ENCODE data around the gene HLA-DOB.
"Not testable (repeated sequence)": the region's sequence is repeated elsewhere in the genome, so short reads cannot be mapped to it uniquely, and the experiment has no call there.

Gene HLA-DOB

DNA sequence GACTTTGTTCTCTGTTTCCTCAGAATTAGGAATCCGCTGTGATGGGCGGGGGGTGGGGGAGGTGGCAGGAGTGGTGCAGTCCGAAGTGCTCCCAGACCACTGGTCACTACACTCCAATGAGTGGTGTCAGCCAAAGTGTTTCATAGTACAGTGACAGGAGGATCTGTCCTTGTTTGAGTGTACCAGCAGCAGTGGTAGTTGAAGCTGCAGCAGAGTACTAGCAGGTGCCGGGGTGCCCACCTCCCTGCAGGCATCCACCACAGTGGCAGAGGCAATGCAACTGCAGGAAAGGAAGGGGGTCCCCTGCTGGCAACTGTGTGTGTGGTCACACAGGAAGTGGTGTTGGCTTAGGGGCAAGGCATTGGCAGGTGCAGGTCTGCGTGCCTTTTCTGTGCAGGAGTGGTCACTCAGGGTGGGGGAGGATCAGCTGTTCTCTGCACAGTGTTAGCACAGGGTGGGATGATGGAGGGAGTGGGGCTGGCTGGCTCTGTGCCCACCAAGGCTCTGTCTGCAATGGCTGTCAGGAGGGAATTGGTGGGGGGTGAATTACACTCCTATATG, 9.7 kb downstream of the HLA-DOB start:
- DNase-seq = no peak

DNA sequence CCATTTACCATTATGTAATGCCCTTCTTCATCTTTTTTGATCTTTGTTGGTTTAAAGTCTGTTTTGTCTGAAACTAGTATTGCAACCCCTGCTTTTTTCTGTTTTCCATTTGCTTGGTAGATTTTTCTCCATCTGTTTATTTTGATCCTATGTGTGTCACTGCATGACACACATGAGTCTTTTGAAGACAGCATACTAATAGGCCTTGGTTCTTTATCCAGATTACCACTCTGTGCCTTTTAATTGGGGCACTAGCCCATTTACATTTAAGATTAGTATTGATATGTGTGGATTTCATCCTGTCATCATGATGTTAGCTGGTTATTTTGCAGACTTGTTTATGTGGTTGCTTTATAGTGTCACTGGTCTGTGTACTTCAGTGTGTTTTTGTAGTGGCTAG, 11.4 kb downstream of the HLA-DOB start:
- DNase-seq = not testable (repeated sequence)

DNA sequence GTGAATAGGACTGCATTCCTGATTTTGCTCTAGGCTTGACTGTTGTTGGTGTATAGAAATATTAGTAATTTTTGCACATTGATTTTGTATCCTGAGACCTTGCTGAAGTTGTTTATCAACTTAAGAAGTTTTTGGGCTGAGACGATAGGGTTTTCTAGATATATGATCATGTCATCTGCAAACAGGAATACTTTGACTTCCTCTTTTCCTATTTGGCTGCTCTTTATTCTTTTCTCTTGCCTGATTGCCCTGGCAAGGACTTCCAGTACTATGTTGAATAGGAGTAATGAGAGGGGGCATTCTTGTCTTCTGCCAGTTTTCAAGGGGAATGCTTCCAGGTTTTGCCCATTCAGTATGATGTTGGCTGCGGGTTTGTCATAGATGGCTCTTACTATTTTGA, 13.4 kb downstream of the HLA-DOB start:
- DNase-seq = no peak

DNA sequence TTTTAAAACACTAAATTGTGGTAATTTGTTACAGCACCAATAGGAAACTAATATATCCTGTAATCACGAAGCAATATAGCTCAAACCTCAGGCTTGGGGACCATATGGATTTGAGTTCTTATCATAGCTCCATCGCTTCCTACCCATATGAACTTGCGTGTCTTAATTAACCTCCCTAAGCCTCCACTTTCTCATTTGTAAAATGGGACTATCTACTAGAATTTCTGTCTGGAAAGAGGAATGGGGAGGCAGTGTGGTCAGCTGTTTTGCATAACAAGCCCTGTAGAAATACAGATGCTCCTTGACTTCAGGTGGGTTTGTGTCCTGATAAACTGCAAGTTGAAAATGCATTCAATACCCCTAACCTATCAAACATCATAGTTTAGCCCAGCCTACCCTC, 17.1 kb downstream of the HLA-DOB start:
- no peak for DNase-seq

DNA sequence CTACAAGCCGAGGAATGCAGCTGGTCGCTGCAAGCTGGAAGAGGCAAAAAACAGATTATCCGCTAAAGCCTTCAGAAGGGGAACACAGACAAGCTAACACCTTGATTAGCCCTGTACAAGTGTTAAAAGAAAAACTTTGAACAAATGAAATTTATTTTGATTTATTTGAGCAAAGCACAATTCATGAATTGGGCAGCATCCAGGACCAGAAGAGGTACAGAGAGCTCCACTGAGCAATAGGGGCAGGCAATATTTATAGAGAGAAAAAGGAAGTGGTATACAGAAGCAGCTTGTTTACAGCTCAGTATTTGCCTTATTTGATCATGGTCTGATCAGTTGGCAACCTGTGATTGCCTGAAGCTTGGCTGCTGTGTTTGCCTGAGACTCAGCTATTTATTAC, 17.6 kb downstream of the HLA-DOB start:
- no peak for DNase-seq

DNA sequence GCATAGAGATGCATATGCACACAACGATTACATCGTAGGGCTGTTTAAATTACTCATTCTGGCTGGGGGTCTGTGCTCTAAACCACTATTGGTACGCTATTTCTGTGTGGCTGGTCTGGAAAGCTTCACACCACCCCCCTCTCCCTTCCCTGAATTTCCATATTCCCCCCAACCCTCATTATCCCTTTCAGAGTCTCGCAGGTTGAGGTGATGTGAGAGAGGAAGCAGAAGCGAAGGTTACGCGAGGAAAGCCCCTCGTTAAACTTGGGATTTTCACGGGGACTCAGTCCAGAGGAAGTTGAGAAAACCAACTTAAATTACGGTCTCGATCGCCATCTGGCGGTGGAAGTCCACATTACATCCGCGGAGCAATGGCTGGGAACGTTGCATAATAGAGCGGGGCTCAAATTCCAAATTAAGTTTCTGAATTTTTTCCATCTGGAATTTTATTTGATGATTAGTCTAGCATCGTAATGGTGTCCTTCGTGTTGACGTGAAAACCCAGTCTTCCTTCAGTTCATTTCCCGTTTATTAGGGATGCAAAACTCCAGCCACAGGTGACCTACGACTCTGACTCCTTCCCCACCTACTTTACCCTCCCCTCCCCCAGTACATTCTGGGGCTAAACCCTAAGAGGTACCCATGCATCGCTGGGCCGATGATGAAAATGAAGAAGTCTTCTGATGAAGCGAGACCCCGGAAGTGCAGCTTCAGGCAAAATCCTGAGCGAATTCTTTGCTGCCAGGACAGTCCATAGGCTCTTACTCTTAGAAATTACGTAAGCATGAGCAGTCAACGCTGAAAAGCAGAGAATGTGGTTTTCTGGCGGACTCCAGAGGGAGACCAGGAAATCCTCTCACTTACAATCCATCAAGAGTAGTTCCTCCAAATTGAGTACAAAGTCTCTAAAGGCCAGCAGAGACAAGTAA, 19.7 kb downstream of the HLA-DOB start:
- DNase-seq = peak; percentile 57

DNA sequence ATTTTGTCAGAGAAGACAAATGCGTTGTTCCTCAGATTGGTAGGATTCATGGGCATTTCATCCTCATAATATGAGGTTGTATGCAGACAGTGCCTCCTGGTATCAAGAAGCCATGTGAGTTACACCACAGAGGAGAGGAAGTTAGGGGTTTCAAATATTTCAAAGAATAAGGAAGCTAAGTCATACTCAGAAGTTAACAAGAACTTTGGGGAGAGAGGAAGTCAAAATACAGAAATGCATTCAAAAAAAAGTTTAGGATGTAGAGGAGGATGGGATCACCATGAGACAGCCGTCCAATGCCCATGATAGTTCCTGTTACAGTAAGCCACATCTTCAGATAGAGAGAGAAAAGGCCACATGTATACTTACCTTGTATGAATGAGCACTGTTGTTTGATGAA, 22.3 kb downstream of the HLA-DOB start:
- DNase-seq = no peak

DNA sequence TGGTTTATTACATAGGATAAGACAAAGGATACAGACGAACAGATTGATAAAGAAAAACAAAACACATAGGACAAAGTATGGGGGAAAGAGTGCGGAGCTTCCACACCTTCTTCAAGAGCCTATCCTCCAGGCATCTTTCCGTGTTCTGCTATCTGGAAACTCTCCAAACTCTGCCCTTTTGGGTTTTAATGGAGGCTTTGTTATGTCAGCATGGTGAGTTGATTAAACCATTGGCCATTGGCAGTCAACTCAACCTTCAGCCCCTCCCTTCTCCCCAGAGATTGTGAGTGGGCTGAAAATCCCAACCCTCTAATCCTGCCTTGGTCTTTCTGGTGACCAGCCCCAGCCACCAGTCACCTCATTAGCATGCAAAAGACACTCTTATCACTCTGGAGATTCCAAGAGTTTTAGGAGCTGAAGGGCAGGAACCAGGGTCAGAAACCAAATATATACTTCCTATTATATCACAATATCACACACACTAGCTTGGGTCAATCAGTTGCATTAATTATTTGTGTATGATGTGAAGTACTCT, 23.8 kb downstream of the HLA-DOB start:
- no peak for DNase-seq

DNA sequence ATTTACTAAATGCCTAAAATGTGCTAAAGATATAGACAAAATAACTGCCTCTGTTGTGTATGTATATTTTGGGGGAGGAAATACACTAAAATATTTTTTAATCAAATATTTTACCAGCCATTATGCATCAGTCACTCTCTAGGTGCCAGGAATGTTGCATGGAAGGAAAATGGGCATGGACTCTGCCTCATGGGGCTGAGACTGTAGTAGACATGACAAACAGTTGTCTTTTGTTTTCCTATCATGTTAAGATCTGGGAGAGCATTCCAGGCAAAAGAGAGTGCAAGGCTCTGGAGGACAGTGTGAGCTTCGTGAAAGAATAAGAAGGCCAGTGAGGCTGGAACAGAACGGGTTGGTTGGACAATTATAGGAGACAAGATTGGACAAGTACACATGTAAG, 26.5 kb downstream of the HLA-DOB start:
- no peak for DNase-seq

DNA sequence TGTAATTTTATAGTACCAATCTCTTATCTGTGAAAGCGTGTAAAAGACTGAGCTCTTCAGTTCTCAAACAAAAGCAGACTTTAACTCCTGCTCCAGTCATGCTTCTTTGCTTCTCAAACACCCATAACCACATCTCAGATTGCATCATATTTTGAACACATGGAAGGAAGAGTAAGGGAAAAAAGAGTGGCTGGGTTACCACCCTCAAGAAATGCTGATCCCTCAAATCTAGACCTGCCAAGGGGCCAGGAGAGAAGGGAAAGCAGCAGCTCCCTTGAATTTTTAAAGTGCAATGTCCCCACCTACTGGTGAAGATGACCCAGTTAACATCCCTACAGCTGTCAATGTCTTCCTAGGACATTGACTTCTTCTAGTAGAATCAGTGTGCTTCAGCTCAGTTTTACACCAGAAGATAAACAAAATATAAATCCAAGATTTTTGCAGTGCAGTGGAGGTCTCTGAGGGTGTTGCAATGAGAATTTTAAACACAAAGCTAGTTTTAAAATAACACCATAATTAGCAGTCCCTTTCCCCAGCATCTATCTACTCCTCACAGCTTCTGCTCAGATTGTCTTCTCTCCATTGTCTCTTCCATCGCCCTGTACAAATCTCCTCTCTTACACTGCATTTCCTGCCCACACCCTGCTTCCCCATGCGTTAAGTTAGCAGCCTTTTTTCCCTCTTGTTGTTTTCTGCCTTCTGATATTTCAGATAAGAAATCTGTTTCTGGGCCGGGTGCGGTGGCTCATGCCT, 30.8 kb downstream of the HLA-DOB start:
- DNase-seq = peak; percentile 9

DNA sequence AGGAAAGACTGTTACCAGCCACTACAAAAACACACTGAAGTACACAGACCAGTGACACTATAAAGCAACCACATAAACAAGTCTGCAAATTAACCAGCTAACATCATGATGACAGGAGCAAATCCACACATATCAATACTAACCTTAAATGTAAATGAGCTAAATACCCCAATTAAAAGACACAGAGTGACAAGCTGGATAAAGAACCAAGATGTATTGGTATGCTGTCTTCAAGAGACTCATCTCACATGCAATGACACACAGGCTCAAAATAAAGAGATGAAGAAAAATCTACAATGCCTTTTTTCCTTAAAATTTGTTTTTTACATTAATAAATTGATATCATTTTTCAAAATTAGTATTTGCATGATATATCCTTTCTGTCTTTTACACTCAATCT, 33.9 kb downstream of the HLA-DOB start:
- not testable (repeated sequence) for DNase-seq

DNA sequence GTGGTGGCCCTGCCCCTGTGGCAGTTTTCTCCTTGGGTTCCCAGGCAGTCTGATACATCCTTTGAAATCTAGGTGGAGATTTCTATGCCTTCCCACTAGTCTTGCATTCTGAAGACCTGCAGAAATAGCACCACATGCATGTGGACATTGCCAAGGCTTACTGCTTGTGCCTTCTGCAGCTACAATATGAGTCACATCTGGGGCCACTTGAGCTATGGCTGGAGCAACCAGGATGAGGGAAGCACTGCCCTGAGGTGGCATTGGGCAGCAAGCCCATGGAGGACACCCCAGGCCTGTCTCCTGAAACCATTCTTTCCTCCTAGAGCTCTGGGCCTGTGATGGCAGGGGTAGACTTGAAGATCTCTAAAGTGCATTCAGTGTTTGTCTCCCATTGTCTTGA, 37.8 kb downstream of the HLA-DOB start:
- DNase-seq = no peak

DNA sequence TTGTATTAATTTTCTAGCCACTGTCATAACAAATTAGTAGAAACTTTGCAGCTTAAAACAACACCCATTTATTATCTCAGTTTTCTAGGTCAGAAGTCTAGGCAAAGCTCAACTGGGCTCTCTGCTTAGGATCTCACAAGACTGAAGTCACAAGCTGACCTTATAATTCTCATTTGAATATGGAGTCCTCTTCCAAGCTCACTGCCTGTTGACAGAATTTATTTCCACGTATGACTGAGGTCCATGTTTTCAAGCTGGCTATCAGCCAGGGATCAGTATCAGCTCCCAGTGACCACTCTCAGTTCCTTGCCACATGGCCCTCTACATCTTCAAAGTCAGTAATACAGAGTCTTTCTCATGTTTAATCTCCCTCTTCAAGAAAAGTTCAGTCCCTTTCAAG, 41.7 kb downstream of the HLA-DOB start:
- no peak for DNase-seq

DNA sequence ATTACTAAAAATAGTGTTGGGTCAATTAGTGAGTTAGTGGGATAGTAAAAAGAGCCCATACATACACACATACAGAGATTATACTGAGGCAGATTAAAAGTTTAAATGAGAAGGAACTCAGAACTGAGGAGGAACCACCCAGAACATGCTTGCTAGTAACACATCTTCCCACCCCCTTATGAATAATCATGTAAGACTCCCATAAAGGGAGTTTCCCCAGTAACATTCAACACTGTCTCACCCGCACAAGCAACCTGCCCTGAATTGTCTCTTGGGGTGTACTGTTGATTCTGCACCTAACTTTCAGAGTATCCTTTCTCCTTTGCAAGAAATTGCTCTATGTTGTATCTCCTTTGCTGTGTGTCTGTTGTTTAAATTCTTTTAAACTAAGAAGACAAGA, 42.4 kb downstream of the HLA-DOB start:
- no peak for DNase-seq

DNA sequence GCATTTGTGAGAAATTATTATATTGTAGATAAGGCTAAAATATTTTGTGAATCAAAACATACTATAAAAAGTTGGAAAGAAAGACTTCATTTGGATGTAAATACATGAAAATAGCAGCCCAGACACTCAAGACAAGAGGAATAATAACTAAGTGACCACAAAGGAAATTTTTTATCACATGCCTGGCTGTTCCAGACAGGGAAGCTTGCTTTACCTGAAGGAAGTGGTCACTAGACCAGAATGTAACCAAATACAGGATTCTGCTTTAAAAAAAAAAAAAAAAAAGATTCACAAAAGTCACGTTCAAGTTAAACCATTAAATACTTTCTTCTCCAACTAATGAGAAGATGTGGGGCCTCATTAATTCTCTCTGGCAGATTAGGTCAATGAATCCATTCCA, 44.1 kb downstream of the HLA-DOB start:
- no peak for DNase-seq

DNA sequence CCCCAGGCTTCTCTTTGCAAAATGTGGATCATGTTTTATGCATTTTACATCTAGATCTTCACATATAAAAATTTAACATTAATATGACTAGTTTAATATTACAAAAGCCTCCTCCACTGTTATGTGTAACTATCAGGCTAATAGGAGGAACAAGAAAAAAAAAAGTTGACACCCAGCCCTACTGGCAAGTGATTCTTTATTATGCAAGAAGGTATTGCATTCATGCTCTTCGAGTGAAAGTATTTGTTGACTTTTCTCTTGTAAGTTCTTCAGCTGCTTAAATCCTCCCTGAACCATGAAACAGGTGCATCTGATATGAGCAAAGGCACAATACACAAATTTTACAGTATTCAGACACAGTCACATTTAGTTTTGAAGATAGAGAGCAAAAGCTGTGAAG, 52.8 kb downstream of the HLA-DOB start:
- DNase-seq = no peak

DNA sequence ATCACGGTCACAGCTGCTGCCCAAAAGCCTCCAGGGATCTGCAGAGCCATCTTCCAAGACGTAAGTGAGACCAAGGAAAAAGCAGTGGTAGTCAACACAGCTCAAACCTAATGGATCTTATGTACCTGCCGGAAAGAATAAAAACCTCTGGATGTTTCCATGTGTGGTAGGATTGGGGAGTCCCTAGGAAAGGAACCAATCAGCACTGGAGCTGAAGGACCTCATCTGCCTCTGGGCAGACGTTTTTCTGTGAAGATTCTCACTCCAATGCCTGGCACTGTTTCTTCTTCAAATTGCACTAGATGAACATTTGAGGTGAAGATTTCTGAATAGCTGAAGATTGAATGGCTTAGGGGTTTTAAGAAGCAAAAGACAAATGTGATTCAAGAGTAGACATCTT, 53.4 kb downstream of the HLA-DOB start, which contains the start of gene HLA-DQB2:
HLA-DQB2 (minus strand) TSS at position 112 of the 400 bp plus-strand sequence; CDS start at position 50, 62 bp downstream.
- DNase-seq = no peak

Measured in right kidney (tissue), 1 donor.